GM12892 (cell line): Measurements from ENCODE around the gene LRPPRC.

Experiments
- POLR2A ChIP-seq: IDR thresholded peaks from 2 replicates; pipeline ENCODE4 v1.6.1; 2011; ENCODE audit warnings: low read depth, low read length, control low read depth
- POLR2AphosphoS5 ChIP-seq: IDR thresholded peaks from 2 replicates; pipeline ENCODE4 v1.6.1; 2011; ENCODE audit warnings: low read depth, low read length, control low read depth
- TAF1 ChIP-seq: IDR thresholded peaks from 2 replicates; pipeline ENCODE4 v1.6.1; 2011; ENCODE audit warnings: low read depth, mild to moderate bottlenecking, control low read depth, low read length, borderline replicate concordance

DNA sequence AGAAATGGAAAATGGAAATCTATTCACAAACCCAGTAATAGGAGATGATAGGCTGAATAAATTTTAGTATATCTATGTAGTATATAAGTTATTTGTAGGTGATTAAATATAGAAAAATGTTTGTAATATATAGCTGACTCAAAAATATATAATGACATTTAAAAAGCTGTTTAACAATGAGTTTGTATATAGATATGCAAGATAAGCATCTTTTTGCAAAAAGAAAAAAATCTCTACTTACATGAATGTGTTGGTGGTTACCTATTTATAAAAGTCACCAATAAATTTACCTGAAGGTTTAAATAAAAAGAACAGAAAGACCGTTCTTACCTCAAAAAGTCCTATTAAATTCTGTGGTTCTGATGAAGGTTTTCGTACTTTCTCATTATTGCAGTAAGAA, 71.3 kb downstream of the LRPPRC start:
- TF ChIP-seq POLR2A (no peak), TAF1 (no peak), POLR2AphosphoS5 (no peak)
